ENCODE measurements around the gene MRPL37.

Gene MRPL37

DNA sequence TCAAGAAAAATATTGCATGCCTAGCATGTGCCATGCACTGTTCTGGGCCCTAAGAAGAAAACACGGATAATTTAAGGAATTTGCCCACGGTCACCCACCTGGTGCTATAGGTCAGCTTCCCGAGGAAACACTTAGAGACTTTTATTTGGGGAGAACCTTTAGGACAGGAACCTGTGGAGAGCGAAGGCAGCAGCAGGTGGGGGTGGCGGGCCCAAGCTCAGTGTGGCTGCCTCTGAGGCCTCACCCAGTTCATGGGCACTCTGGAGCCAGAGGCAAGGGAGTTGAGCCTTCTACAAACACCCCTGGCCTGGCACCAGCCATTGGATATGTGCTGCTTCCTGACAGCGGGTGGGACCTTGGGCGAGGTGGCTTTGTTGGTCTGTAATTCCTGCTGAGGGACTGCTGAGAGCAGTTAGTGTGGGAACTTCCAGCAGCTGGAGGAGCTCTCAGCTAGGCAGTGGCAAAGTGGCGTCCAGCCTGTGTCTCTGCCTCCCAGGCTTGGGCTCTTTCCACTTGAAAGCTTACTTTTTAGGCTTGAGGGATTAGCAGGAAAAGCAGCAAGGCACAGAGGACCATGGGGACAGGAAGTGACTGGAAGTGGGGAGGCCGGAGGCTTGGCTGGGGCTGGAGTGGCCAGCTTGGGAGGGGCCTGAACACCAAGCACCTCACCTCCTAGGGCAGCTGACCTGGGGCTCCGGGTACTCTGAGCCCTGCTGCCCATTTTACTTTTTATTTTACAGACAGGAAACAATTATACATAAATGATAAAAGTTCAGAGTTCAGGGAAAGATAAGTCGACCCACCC, 19.1 kb downstream of the MRPL37 start:
- Histone ChIP-seq H3K9ac (ENCODE audit: low read length) (no peak overlapping the region), H3K36me3 (ENCODE audit: low read length) (0 out of 2 replicates have a peak, but pooled peaks cover 3% of the 10 kb centered on the region), H2AFZ (ENCODE audit: low read depth, low read length, severe bottlenecking) (no peak overlapping the region), H3F3A (ENCODE audit: insufficient read depth) (no peaks in the 10 kb centered on the region), H3K9me2 (replicated peaks; ENCODE audit: insufficient read depth, low read length) (no peaks in the 10 kb centered on the region), H4K20me1 (ENCODE audit: low read depth, low read length) (no peaks in the 10 kb centered on the region), H3K27me3 (ENCODE audit: low read length) (no peaks in the 10 kb centered on the region), H3K27ac (ENCODE audit: low read depth, low read length) (no peak overlapping the region), H3K4me3 (ENCODE audit: insufficient read depth, low read length, poor library complexity, severe bottlenecking) (no peak overlapping the region), H3K9me3 (ENCODE audit: insufficient read depth, low read length) (no peaks in the 10 kb centered on the region), H3K4me2 (ENCODE audit: low read depth, low read length, poor library complexity, severe bottlenecking) (no peak overlapping the region), H3K79me2 (ENCODE audit: insufficient read depth, low read length) (no peaks in the 10 kb centered on the region)
- TF ChIP-seq EZH2phosphoT487 (conservative IDR thresholded peaks at IDR 0.05; ENCODE audit: low read length) (no peak), CTCF (IDR thresholded peaks at IDR 0.05; ENCODE audit: insufficient read depth, low read length, poor library complexity, severe bottlenecking) (no peak)

DNA sequence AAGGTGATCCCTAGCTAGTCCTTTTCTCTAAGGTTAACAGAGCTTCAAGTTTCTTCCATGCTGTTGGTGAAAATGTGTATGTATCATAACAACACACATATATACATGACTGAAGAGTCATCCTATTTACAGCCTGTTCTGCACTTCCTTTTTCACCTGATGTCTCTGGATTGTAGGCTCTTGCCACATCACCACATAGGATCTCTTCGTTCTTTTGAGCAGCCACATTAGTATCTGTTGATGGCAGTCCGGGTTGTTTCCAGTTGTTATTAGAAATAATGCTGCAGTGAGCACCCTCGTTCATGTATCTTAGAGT, 19.7 kb downstream of the MRPL37 start:
- Histone ChIP-seq H2AFZ (ENCODE audit: low read depth, low read length, severe bottlenecking) (no peak overlapping the region), H3K4me2 (ENCODE audit: low read depth, low read length, poor library complexity, severe bottlenecking) (no peak overlapping the region), H3F3A (ENCODE audit: insufficient read depth) (no peaks in the 10 kb centered on the region), H3K36me3 (ENCODE audit: low read length) (0 out of 2 replicates have a peak, but pooled peaks cover 3% of the 10 kb centered on the region), H3K4me3 (ENCODE audit: insufficient read depth, low read length, poor library complexity, severe bottlenecking) (no peak overlapping the region), H3K9me2 (replicated peaks; ENCODE audit: insufficient read depth, low read length) (no peaks in the 10 kb centered on the region), H3K9me3 (ENCODE audit: insufficient read depth, low read length) (no peaks in the 10 kb centered on the region), H3K27ac (ENCODE audit: low read depth, low read length) (no peak overlapping the region), H4K20me1 (ENCODE audit: low read depth, low read length) (no peaks in the 10 kb centered on the region), H3K9ac (ENCODE audit: low read length) (no peak overlapping the region), H3K79me2 (ENCODE audit: insufficient read depth, low read length) (no peaks in the 10 kb centered on the region), H3K27me3 (ENCODE audit: low read length) (no peaks in the 10 kb centered on the region)
- no peak for TF ChIP-seq EZH2phosphoT487 (conservative IDR thresholded peaks at IDR 0.05; ENCODE audit: low read length)
- TF ChIP-seq CTCF (IDR thresholded peaks at IDR 0.05; ENCODE audit: insufficient read depth, low read length, poor library complexity, severe bottlenecking), result no peak

DNA sequence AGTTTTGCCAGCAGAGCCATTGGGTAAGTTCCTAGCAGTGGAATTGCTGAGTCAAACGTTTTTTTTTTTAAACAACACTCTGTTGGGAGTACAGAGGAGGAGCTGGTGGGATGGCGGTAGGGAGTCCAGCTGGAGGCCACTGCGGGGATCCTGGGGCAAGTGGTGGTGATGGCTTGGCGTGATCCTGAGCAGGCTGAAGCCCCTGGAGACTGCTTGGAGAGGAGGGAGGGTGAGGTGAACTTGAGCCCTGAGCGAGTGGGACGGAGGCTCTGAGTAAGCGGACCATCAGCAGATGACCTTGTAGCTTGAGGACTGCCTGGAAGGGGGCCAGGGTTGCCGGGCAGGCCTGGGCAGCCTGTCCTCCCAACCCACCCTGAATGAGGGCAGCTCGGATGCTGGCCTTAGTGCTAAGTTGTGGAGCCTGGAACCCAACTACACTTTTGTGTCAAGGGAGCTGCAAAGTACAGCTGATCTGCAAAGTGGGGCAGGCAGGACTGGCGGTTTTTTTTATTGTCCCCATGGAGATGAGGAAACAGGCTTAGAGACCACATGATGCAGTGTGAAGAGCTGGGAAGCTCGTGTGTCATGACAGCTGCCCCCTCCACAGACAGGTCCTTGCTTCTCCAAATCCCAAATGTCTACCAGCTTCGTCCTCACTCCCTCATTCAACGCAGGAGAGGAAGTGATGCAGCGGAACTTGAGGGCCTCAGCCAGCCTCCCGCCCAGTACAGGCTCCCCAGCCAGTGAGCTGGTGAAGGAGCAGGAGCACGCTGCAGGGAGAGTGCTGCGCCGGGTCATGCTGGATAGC, 20.2 kb downstream of the MRPL37 start:
- H3K9me2 ChIP-seq (replicated peaks; ENCODE audit: insufficient read depth, low read length), result no peaks in the 10 kb centered on the region
- no peaks in the 10 kb centered on the region for H3K79me2 ChIP-seq (ENCODE audit: insufficient read depth, low read length)
- H3K4me2 ChIP-seq (ENCODE audit: low read depth, low read length, poor library complexity, severe bottlenecking), result no peak overlapping the region
- H3K4me3 ChIP-seq (ENCODE audit: insufficient read depth, low read length, poor library complexity, severe bottlenecking), result no peak overlapping the region
- no peak overlapping the region for H3K9ac ChIP-seq (ENCODE audit: low read length)
- H4K20me1 ChIP-seq (ENCODE audit: low read depth, low read length), result no peaks in the 10 kb centered on the region
- H3K9me3 ChIP-seq (ENCODE audit: insufficient read depth, low read length), result no peaks in the 10 kb centered on the region
- no peak overlapping the region for H2AFZ ChIP-seq (ENCODE audit: low read depth, low read length, severe bottlenecking)
- no peak overlapping the region for H3K27ac ChIP-seq (ENCODE audit: low read depth, low read length)
- H3F3A ChIP-seq (ENCODE audit: insufficient read depth), result no peaks in the 10 kb centered on the region
- no peak for TF ChIP-seq CTCF (IDR thresholded peaks at IDR 0.05; ENCODE audit: insufficient read depth, low read length, poor library complexity, severe bottlenecking)
- H3K27me3 ChIP-seq (ENCODE audit: low read length), result no peaks in the 10 kb centered on the region
- 0 out of 2 replicates have a peak, but pooled peaks cover 3% of the 10 kb centered on the region for H3K36me3 ChIP-seq (ENCODE audit: low read length)
